Stimulated activated CD8-positive, alpha-beta memory T cell treated with anti-CD3 and anti-CD28 coated beads, Interleukin-4, amount 100 ng/mL, for 48 hours (primary cell): ENCODE data around the gene MAGEA10.
"Not testable (repeated sequence)": the region's sequence is repeated elsewhere in the genome, so short reads cannot be mapped to it uniquely, and the experiment has no call there.

Experiments used
- DNase-seq: peaks from one replicate; pipeline ENCODE4 v3.0.0-alpha.2; 2020

MAGEA10 gene

GRCh38 chrX:152138388-152138784, at the start of gene MAGEA10:
MAGEA10 (minus strand) TSS chrX:152138577; CDS start chrX:152135620, 2,957 bp downstream.
- DNase-seq: no peak

GRCh38 chrX:152177497-152178269, 39.3 kb upstream of the MAGEA10 start:
- DNase-seq: no peak

GRCh38 chrX:152177052-152177451, 38.7 kb upstream of the MAGEA10 start:
- no peak for DNase-seq

GRCh38 chrX:152175892-152176291, 37.5 kb upstream of the MAGEA10 start:
- DNase-seq: not testable (repeated sequence)

- not testable (repeated sequence) for DNase-seq
Measured at GRCh38 chrX:152173923-152174322, 35.5 kb upstream of the MAGEA10 start.

GRCh38 chrX:152170621-152171020, 32.2 kb upstream of the MAGEA10 start:
- no peak for DNase-seq

GRCh38 chrX:152165033-152165743, 26.8 kb upstream of the MAGEA10 start:
- DNase-seq: no peak

- no peak for DNase-seq
Measured at GRCh38 chrX:152157042-152157441, 18.7 kb upstream of the MAGEA10 start.

GRCh38 chrX:152155766-152156310, 17.5 kb upstream of the MAGEA10 start:
- DNase-seq: no peak

- DNase-seq: no peak
Measured at GRCh38 chrX:152154050-152154449, 15.7 kb upstream of the MAGEA10 start.

- no peak for DNase-seq
Measured at GRCh38 chrX:152151256-152151655, 12.9 kb upstream of the MAGEA10 start.

GRCh38 chrX:152149648-152150047, 11.3 kb upstream of the MAGEA10 start:
- DNase-seq: no peak

- no peak for DNase-seq
Measured at GRCh38 chrX:152139589-152139988, 1.2 kb upstream of the MAGEA10 start.

GRCh38 chrX:152137771-152138387, 498 bp downstream of the MAGEA10 start:
- no peak for DNase-seq

- no peak for DNase-seq
Measured at GRCh38 chrX:152136312-152136711, 2.1 kb downstream of the MAGEA10 start.

GRCh38 chrX:152131525-152131924, 6.9 kb downstream of the MAGEA10 start:
- no peak for DNase-seq

- DNase-seq: not testable (repeated sequence)
Measured at GRCh38 chrX:152129069-152129844, 9.1 kb downstream of the MAGEA10 start.

GRCh38 chrX:152117305-152117704, 21.1 kb downstream of the MAGEA10 start:
- no peak for DNase-seq

- no peak for DNase-seq
Measured at GRCh38 chrX:152108527-152108926, 29.9 kb downstream of the MAGEA10 start.

GRCh38 chrX:152103866-152104265, 34.5 kb downstream of the MAGEA10 start:
- DNase-seq: no peak

- no peak for DNase-seq
Measured at GRCh38 chrX:152086141-152086540, 52.2 kb downstream of the MAGEA10 start.
